AG04449 (cell line): Measurements from ENCODE around the gene SLC6A3.

Experiments
- CTCF ChIA-PET: fragments of 350-600 bp; formaldehyde crosslinking; extraction: SDS; loops from one replicate; lab custom pipeline; 2021; ENCODE audit warnings: antibody characterized with exemption; lab: Yijun Ruan, JAX
- POLR2A ChIA-PET: fragments of 400-600, 350-600 bp; formaldehyde crosslinking; extraction: SDS; loops from one replicate; lab custom pipeline; 2020; ENCODE audit warnings: antibody characterized with exemption, inconsistent platforms; lab: Yijun Ruan, JAX
- DNase-seq: peaks from one replicate; pipeline ENCODE4 v3.0.0-alpha.2; 2010; ENCODE audit warnings: low read depth, low spot score
- H3K4me3 ChIP-seq: 2 replicates; pipeline ENCODE4 v1.5.1; 2011; ENCODE audit warnings: low read depth, mild to moderate bottlenecking, control low read depth, low read length
- CTCF ChIP-seq: IDR thresholded peaks from one replicate; pipeline ENCODE4 v1.5.1; 2011; ENCODE audit warnings: mild to moderate bottlenecking, moderate library complexity, low read length, control low read depth, inconsistent platforms; ENCODE audit not compliant: insufficient read depth; ENCODE audit errors: missing control alignments

SLC6A3 gene

GRCh38 chr5:1390861-1391600 is 54.2 kb downstream of the SLC6A3 start:
- H3K4me3 ChIP-seq = no peak overlapping the region
- ChIA-PET CTCF (no interaction called here), POLR2A (no interaction called here)
- no peak for TF ChIP-seq CTCF
- no peak for DNase-seq

- no peak for DNase-seq
- CTCF ChIA-PET = no interaction called here
Observed at GRCh38 chr5:1390333-1390732, 54.9 kb downstream of the SLC6A3 start.

GRCh38 chr5:1388383-1388967 is 56.8 kb downstream of the SLC6A3 start:
- H3K4me3 ChIP-seq = no peak overlapping the region
- no peak for TF ChIP-seq CTCF
- CTCF ChIA-PET = no interaction called here
- no peak for DNase-seq
- POLR2A ChIA-PET = no interaction called here

More at GRCh38 chr5:1390333-1390732, 54.9 kb downstream of the SLC6A3 start:
- no peak overlapping the region for H3K4me3 ChIP-seq
- POLR2A ChIA-PET = no interaction called here
- no peak for TF ChIP-seq CTCF

- POLR2A ChIA-PET = no interaction called here
Observed at GRCh38 chr5:1387876-1388275, 57.4 kb downstream of the SLC6A3 start.

GRCh38 chr5:1387059-1387755 is 58.0 kb downstream of the SLC6A3 start:
- ChIA-PET POLR2A (no interaction called here), CTCF (no interaction called here)
- H3K4me3 ChIP-seq = no peak overlapping the region
- no peak for DNase-seq
- no peak for TF ChIP-seq CTCF

More at GRCh38 chr5:1387876-1388275, 57.4 kb downstream of the SLC6A3 start:
- no peak for TF ChIP-seq CTCF
- CTCF ChIA-PET = no interaction called here
- DNase-seq = no peak
- no peak overlapping the region for H3K4me3 ChIP-seq

- ChIA-PET POLR2A (no interaction called here), CTCF (no interaction called here)
- H3K4me3 ChIP-seq = peak overlapping the region; percentile 51
- TF ChIP-seq CTCF = no peak
- DNase-seq = no peak
Observed at GRCh38 chr5:1386274-1386717, 58.9 kb downstream of the SLC6A3 start.
